HAP-1 (cell line): ENCODE data around the gene PNPO.

Experiments used
- DNase-seq, 2 experiments: peaks; one replicate each; pipeline ENCODE4 v3.0.0-alpha.2; 2016 to 2020; ENCODE audit warnings: low spot score in 2 of 2
- H3K27me3 ChIP-seq: fragments of 250-450 bp; sonication (Bioruptor Pico); 2 replicates; pipeline ENCODE4 v1.5.1; 2020; ENCODE audit warnings: low read depth, mild to moderate bottlenecking, moderate library complexity
- H3K36me3 ChIP-seq: fragments of 250-450 bp; sonication (Bioruptor Pico); replicated peaks from 2 replicates; pipeline ENCODE4 v1.5.1; 2020; ENCODE audit warnings: mild to moderate bottlenecking
- H3K4me1 ChIP-seq: fragments of 250-450 bp; sonication (Bioruptor Pico); 2 replicates; pipeline ENCODE4 v1.5.1; 2020; ENCODE audit warnings: mild to moderate bottlenecking
- H3K4me3 ChIP-seq: fragments of 250-450 bp; sonication (Bioruptor Pico); 2 replicates; pipeline ENCODE4 v1.5.1; 2020; ENCODE audit warnings: mild to moderate bottlenecking, moderate library complexity
- H3K9me3 ChIP-seq: fragments of 250-450 bp; sonication (Bioruptor Pico); 2 replicates; pipeline ENCODE4 v1.5.1; 2020; ENCODE audit warnings: mild to moderate bottlenecking, moderate library complexity
- in situ Hi-C: fragments of 300-500 bp; cut with MboI; formaldehyde crosslinking; loops from 3 replicates; pipeline ENCODE4 v1.14.3; 2020; ENCODE audit warnings: low sequenced_read_pairs, inconsistent platforms, mixed read lengths

Gene PNPO

GRCh38 chr17:47948706-47949196 lies 7.4 kb downstream of the PNPO start:
- Histone ChIP-seq H3K27me3 (no peaks in the 10 kb centered on the region), H3K4me1 (peaks cover 5% of the 10 kb centered on the region), H3K4me3 (no peak overlapping the region), H3K36me3 (peaks cover 45% of the 10 kb centered on the region), H3K9me3 (no peaks in the 10 kb centered on the region)
- in situ Hi-C loops: loop anchor here (5.0 kb wide), 1 partner anchor 69 kb away; no protein-coding TSS in a partner anchor
- no peak for DNase-seq

GRCh38 chr17:47949197-47949759 lies 7.9 kb downstream of the PNPO start:
- peaks cover 5% of the 10 kb centered on the region for H3K4me1 ChIP-seq
- peak; percentile 57 to 94 for DNase-seq
- no peak overlapping the region for H3K4me3 ChIP-seq
- no peaks in the 10 kb centered on the region for H3K9me3 ChIP-seq
- H3K36me3 ChIP-seq: peaks cover 43% of the 10 kb centered on the region
- H3K27me3 ChIP-seq: no peaks in the 10 kb centered on the region
- in situ Hi-C loops: loop anchor here (5.0 kb wide), 1 partner anchor 68 kb away; no protein-coding TSS in a partner anchor

- in situ Hi-C loops: loop anchor here (5.0 kb wide), 1 partner anchor 67 kb away; no protein-coding TSS in a partner anchor
- Histone ChIP-seq H3K4me1 (peaks cover 5% of the 10 kb centered on the region), H3K9me3 (no peaks in the 10 kb centered on the region), H3K4me3 (no peak overlapping the region), H3K36me3 (peaks cover 36% of the 10 kb centered on the region), H3K27me3 (no peaks in the 10 kb centered on the region)
- no peak for DNase-seq
Observed at GRCh38 chr17:47949946-47950345, 8.6 kb downstream of the PNPO start.

GRCh38 chr17:47950448-47950847 lies 9.1 kb downstream of the PNPO start:
- H3K4me3 ChIP-seq: no peak overlapping the region
- in situ Hi-C loops: no loop called here
- H3K4me1 ChIP-seq: peaks cover 5% of the 10 kb centered on the region
- no peaks in the 10 kb centered on the region for H3K27me3 ChIP-seq
- DNase-seq: no peak
- no peaks in the 10 kb centered on the region for H3K9me3 ChIP-seq
- peaks cover 34% of the 10 kb centered on the region for H3K36me3 ChIP-seq

- H3K4me3 ChIP-seq: no peak overlapping the region
- peaks cover 22% of the 10 kb centered on the region for H3K36me3 ChIP-seq
- no peaks in the 10 kb centered on the region for H3K9me3 ChIP-seq
- DNase-seq: no peak
- no peaks in the 10 kb centered on the region for H3K27me3 ChIP-seq
- peaks cover 3% of the 10 kb centered on the region for H3K4me1 ChIP-seq
- in situ Hi-C loops: no loop called here
Observed at GRCh38 chr17:47952171-47953021, 11.0 kb downstream of the PNPO start.

GRCh38 chr17:47953909-47954308 lies 12.5 kb downstream of the PNPO start:
- Histone ChIP-seq H3K36me3 (peaks cover 7% of the 10 kb centered on the region), H3K4me1 (peaks cover 3% of the 10 kb centered on the region), H3K4me3 (no peak overlapping the region), H3K9me3 (no peaks in the 10 kb centered on the region), H3K27me3 (no peaks in the 10 kb centered on the region)
- in situ Hi-C loops: no loop called here
- no peak for DNase-seq

- DNase-seq: no peak
- Histone ChIP-seq H3K27me3 (0 out of 2 replicates have a peak, but pooled peaks cover 3% of the 10 kb centered on the region), H3K36me3 (no peaks in the 10 kb centered on the region), H3K4me3 (no peak overlapping the region), H3K9me3 (no peaks in the 10 kb centered on the region), H3K4me1 (no peaks in the 10 kb centered on the region)
- in situ Hi-C loops: no loop called here
Observed at GRCh38 chr17:47955497-47956461, 14.4 kb downstream of the PNPO start.

GRCh38 chr17:47956791-47957590 lies 15.6 kb downstream of the PNPO start:
- DNase-seq: no peak
- in situ Hi-C loops: no loop called here
- Histone ChIP-seq H3K9me3 (no peaks in the 10 kb centered on the region), H3K36me3 (no peaks in the 10 kb centered on the region), H3K27me3 (0 out of 2 replicates have a peak, but pooled peaks cover 3% of the 10 kb centered on the region), H3K4me3 (no peak overlapping the region), H3K4me1 (no peaks in the 10 kb centered on the region)

GRCh38 chr17:47957591-47958490 lies 16.5 kb downstream of the PNPO start, which contains the start of gene PRR15L:
Gene PRR15L, minus strand, starts transcription at chr17:47957883. Its CDS starts 4,649 bp downstream, at chr17:47953234.
- Histone ChIP-seq H3K4me1 (no peaks in the 10 kb centered on the region), H3K36me3 (no peaks in the 10 kb centered on the region), H3K9me3 (no peaks in the 10 kb centered on the region), H3K27me3 (0 out of 2 replicates have a peak, but pooled peaks cover 3% of the 10 kb centered on the region), H3K4me3 (no peak within 1 kb of the TSS)
- in situ Hi-C loops: no loop called here
- no peak for DNase-seq

- H3K27me3 ChIP-seq: 0 out of 2 replicates have a peak, but pooled peaks cover 3% of the 10 kb centered on the region
- no peak overlapping the region for H3K4me3 ChIP-seq
- H3K36me3 ChIP-seq: no peaks in the 10 kb centered on the region
- no peak for DNase-seq
- H3K4me1 ChIP-seq: no peaks in the 10 kb centered on the region
- H3K9me3 ChIP-seq: no peaks in the 10 kb centered on the region
- in situ Hi-C loops: no loop called here
Observed at GRCh38 chr17:47959825-47960655, 18.7 kb downstream of the PNPO start.

- Histone ChIP-seq H3K9me3 (no peaks in the 10 kb centered on the region), H3K4me3 (no peak overlapping the region), H3K36me3 (no peaks in the 10 kb centered on the region), H3K27me3 (0 out of 2 replicates have a peak, but pooled peaks cover 3% of the 10 kb centered on the region), H3K4me1 (no peaks in the 10 kb centered on the region)
- in situ Hi-C loops: no loop called here
- no peak for DNase-seq
Observed at GRCh38 chr17:47961406-47961805, 20.0 kb downstream of the PNPO start.
